ENCODE measurements around the gene TMOD3. TPM values are rescaled to one million over a fixed set of nuclear protein-coding genes. Genes with fewer than 3 reads are reported as not detected.

The TMOD3 gene
- total and polyA plus RNA-seq, 2 experiments from 2014 or later: 26.1 to 29.9 TPM

DNA sequence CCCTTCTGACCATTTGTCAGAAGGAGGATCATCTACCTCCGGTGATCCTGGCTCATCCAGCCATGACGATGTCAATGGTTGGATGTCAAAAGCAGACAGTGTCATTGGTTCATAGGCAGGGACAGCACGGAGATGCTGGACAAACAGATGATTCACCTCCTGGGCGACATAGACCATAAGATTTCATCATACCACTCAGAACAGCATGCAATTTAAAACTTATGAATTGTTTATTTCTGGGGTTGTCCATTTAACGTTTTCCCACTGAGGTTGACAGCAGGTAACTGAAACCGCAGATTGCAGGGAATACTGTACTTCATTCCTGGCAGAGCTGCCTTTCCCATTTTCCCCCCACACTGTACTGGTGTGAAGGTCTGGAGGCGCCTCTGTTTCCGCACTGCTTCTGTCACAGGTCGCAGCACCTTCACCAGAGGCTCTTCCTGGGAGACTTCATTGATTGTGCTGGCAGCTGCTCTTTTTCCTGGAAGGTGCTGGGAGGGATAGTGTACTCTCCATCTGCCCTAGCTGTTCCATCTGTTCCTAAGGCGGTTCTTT is 32.5 kb upstream of the TMOD3 start:
- H3K4me3 ChIP-seq: no peak overlapping the region
- H3K27me3 ChIP-seq (ENCODE audit: insufficient read depth): no peaks in the 10 kb centered on the region
- no peaks in the 10 kb centered on the region for H3K27me3 Mint-ChIP-seq (ENCODE audit: insufficient read depth, low read depth, poor library complexity)
- no peak overlapping the region for H3K27ac Mint-ChIP-seq
- no peak overlapping the region for H3K4me3 Mint-ChIP-seq
- H4K20me1 ChIP-seq (replicated peaks; ENCODE audit: insufficient read depth): no peaks in the 10 kb centered on the region
- H3K4me2 ChIP-seq: no peak overlapping the region
- ATAC-seq: peak; percentile 51
- H3K4me1 ChIP-seq (ENCODE audit: insufficient read depth): no peaks in the 10 kb centered on the region
- H3K36me3 Mint-ChIP-seq (ENCODE audit: low read depth): no peaks in the 10 kb centered on the region
- H3K4me1 Mint-ChIP-seq: no peaks in the 10 kb centered on the region; the same call in 2 of the 3 replicates
- H3K36me3 ChIP-seq (ENCODE audit: insufficient read depth): 0 out of 2 replicates have a peak, but pooled peaks cover 4% of the 10 kb centered on the region
- no peak overlapping the region for H3K27ac ChIP-seq (ENCODE audit: low read depth)
- TF ChIP-seq CREB1 (CRISPR knock-in tag; IDR thresholded peaks at IDR 0.05; ENCODE audit: low read depth) (no peak), EZH2phosphoT487 (IDR thresholded peaks at IDR 0.05; ENCODE audit: unreplicated experiment) (no peak), STAT1 (IDR thresholded peaks at IDR 0.05; ENCODE audit: unreplicated experiment) (no peak), NANOG (IDR thresholded peaks at IDR 0.05; ENCODE audit: borderline replicate concordance) (no peak), ZNF331 (CRISPR knock-in tag; IDR thresholded peaks at IDR 0.05; ENCODE audit: low read depth) (no peak), EZH2 (IDR thresholded peaks at IDR 0.05; ENCODE audit: low read depth, unreplicated experiment) (no peak), ZNF114 (CRISPR knock-in tag; IDR thresholded peaks at IDR 0.05) (no peak), POLR2AphosphoS5 (IDR thresholded peaks at IDR 0.05; ENCODE audit: low read depth) (no peak), JUNB (IDR thresholded peaks at IDR 0.05; ENCODE audit: unreplicated experiment) (no peak)
- TF ChIP-seq, protein P1, sequence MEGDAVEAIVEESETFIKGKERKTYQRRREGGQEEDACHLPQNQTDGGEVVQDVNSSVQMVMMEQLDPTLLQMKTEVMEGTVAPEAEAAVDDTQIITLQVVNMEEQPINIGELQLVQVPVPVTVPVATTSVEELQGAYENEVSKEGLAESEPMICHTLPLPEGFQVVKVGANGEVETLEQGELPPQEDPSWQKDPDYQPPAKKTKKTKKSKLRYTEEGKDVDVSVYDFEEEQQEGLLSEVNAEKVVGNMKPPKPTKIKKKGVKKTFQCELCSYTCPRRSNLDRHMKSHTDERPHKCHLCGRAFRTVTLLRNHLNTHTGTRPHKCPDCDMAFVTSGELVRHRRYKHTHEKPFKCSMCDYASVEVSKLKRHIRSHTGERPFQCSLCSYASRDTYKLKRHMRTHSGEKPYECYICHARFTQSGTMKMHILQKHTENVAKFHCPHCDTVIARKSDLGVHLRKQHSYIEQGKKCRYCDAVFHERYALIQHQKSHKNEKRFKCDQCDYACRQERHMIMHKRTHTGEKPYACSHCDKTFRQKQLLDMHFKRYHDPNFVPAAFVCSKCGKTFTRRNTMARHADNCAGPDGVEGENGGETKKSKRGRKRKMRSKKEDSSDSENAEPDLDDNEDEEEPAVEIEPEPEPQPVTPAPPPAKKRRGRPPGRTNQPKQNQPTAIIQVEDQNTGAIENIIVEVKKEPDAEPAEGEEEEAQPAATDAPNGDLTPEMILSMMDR (conservative IDR thresholded peaks at IDR 0.05; ENCODE audit: low read depth in 2 of 2): no peak
- TF ChIP-seq, protein P2, sequence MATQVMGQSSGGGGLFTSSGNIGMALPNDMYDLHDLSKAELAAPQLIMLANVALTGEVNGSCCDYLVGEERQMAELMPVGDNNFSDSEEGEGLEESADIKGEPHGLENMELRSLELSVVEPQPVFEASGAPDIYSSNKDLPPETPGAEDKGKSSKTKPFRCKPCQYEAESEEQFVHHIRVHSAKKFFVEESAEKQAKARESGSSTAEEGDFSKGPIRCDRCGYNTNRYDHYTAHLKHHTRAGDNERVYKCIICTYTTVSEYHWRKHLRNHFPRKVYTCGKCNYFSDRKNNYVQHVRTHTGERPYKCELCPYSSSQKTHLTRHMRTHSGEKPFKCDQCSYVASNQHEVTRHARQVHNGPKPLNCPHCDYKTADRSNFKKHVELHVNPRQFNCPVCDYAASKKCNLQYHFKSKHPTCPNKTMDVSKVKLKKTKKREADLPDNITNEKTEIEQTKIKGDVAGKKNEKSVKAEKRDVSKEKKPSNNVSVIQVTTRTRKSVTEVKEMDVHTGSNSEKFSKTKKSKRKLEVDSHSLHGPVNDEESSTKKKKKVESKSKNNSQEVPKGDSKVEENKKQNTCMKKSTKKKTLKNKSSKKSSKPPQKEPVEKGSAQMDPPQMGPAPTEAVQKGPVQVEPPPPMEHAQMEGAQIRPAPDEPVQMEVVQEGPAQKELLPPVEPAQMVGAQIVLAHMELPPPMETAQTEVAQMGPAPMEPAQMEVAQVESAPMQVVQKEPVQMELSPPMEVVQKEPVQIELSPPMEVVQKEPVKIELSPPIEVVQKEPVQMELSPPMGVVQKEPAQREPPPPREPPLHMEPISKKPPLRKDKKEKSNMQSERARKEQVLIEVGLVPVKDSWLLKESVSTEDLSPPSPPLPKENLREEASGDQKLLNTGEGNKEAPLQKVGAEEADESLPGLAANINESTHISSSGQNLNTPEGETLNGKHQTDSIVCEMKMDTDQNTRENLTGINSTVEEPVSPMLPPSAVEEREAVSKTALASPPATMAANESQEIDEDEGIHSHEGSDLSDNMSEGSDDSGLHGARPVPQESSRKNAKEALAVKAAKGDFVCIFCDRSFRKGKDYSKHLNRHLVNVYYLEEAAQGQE (IDR thresholded peaks at IDR 0.05; ENCODE audit: unreplicated experiment): no peak
- TF ChIP-seq, protein P3, sequence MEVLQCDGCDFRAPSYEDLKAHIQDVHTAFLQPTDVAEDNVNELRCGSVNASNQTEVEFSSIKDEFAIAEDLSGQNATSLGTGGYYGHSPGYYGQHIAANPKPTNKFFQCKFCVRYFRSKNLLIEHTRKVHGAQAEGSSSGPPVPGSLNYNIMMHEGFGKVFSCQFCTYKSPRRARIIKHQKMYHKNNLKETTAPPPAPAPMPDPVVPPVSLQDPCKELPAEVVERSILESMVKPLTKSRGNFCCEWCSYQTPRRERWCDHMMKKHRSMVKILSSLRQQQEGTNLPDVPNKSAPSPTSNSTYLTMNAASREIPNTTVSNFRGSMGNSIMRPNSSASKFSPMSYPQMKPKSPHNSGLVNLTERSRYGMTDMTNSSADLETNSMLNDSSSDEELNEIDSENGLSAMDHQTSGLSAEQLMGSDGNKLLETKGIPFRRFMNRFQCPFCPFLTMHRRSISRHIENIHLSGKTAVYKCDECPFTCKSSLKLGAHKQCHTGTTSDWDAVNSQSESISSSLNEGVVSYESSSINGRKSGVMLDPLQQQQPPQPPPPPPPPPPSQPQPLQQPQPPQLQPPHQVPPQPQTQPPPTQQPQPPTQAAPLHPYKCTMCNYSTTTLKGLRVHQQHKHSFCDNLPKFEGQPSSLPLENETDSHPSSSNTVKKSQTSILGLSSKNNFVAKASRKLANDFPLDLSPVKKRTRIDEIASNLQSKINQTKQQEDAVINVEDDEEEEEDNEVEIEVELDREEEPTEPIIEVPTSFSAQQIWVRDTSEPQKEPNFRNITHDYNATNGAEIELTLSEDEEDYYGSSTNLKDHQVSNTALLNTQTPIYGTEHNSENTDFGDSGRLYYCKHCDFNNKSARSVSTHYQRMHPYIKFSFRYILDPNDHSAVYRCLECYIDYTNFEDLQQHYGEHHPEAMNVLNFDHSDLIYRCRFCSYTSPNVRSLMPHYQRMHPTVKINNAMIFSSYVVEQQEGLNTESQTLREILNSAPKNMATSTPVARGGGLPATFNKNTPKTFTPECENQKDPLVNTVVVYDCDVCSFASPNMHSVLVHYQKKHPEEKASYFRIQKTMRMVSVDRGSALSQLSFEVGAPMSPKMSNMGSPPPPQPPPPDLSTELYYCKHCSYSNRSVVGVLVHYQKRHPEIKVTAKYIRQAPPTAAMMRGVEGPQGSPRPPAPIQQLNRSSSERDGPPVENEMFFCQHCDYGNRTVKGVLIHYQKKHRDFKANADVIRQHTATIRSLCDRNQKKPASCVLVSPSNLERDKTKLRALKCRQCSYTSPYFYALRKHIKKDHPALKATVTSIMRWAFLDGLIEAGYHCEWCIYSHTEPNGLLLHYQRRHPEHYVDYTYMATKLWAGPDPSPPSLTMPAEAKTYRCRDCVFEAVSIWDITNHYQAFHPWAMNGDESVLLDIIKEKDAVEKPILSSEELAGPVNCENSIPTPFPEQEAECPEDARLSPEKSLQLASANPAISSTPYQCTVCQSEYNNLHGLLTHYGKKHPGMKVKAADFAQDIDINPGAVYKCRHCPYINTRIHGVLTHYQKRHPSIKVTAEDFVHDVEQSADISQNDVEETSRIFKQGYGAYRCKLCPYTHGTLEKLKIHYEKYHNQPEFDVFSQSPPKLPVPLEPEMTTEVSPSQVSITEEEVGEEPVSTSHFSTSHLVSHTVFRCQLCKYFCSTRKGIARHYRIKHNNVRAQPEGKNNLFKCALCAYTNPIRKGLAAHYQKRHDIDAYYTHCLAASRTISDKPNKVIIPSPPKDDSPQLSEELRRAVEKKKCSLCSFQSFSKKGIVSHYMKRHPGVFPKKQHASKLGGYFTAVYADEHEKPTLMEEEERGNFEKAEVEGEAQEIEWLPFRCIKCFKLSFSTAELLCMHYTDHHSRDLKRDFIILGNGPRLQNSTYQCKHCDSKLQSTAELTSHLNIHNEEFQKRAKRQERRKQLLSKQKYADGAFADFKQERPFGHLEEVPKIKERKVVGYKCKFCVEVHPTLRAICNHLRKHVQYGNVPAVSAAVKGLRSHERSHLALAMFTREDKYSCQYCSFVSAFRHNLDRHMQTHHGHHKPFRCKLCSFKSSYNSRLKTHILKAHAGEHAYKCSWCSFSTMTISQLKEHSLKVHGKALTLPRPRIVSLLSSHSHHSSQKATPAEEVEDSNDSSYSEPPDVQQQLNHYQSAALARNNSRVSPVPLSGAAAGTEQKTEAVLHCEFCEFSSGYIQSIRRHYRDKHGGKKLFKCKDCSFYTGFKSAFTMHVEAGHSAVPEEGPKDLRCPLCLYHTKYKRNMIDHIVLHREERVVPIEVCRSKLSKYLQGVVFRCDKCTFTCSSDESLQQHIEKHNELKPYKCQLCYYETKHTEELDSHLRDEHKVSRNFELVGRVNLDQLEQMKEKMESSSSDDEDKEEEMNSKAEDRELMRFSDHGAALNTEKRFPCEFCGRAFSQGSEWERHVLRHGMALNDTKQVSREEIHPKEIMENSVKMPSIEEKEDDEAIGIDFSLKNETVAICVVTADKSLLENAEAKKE (CRISPR knock-in tag; IDR thresholded peaks at IDR 0.05): no peak
- TF ChIP-seq, protein P4, sequence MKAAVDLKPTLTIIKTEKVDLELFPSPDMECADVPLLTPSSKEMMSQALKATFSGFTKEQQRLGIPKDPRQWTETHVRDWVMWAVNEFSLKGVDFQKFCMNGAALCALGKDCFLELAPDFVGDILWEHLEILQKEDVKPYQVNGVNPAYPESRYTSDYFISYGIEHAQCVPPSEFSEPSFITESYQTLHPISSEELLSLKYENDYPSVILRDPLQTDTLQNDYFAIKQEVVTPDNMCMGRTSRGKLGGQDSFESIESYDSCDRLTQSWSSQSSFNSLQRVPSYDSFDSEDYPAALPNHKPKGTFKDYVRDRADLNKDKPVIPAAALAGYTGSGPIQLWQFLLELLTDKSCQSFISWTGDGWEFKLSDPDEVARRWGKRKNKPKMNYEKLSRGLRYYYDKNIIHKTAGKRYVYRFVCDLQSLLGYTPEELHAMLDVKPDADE (IDR thresholded peaks at IDR 0.05): no peak
- DNase-seq (ENCODE audit: low spot score): peak; percentile 12
- no peaks in the 10 kb centered on the region for H3K79me2 ChIP-seq (replicated peaks; ENCODE audit: insufficient read depth)
- H2AFZ ChIP-seq: no peak overlapping the region
- no peaks in the 10 kb centered on the region; the same call in 2 of the 3 replicates for H3K9me3 Mint-ChIP-seq
- H3F3A ChIP-seq (replicated peaks; ENCODE audit: low read depth): no peaks in the 10 kb centered on the region
- H3K9me2 ChIP-seq (ENCODE audit: insufficient read depth): no peaks in the 10 kb centered on the region

Data from GM23338 (cell line).